Bronchial epithelial cell (primary cell): ENCODE results near the gene LBX2. TPM values are rescaled to one million over a fixed set of nuclear protein-coding genes. Genes with fewer than 3 reads are reported as not detected.
A peak's percentile ranks its signal among the peaks of the same experiment; 100 is the strongest.

ENCODE experiments used
- DNase-seq: peaks from one replicate; pipeline ENCODE4 v3.0.0-alpha.2; 2010; ENCODE audit warnings: low read depth
- FAIRE-seq: peaks from 2 replicates; lab custom pipeline; 2011; peaks lifted over from hg19 to GRCh38; lab: Jason Lieb, UNC
- H3K27me3 ChIP-seq: 2 replicates; pipeline ENCODE4 v1.5.1; 2011; ENCODE audit warnings: low read length; ENCODE audit not compliant: control insufficient read depth, insufficient read depth
- H3K36me3 ChIP-seq: 2 replicates; pipeline ENCODE4 v1.5.1; 2011; ENCODE audit warnings: low read length; ENCODE audit not compliant: control insufficient read depth, insufficient read depth
- H3K4me3 ChIP-seq: 2 replicates; pipeline ENCODE4 v1.5.1; 2011; ENCODE audit warnings: mild to moderate bottlenecking, low read depth, low read length, control low read depth
- total RNA-seq: library from RNA; depleted of rRNA; stranded (reverse); fragments of >200 nt; gene quantifications from 2 replicates; pipeline ENCODE4 v1.2.1, GENCODE V29; 2014
- TF ChIP-seq, protein P1 (sequence below): IDR thresholded peaks from 2 replicates; pipeline ENCODE4 v1.5.1; 2011; ENCODE audit warnings: mild to moderate bottlenecking, moderate library complexity, low read length, control low read depth, inconsistent platforms; ENCODE audit not compliant: insufficient read depth, severe bottlenecking

LBX2 gene
- total RNA-seq, 1 donor from 2014 or later, result 0.53 TPM

DNA sequence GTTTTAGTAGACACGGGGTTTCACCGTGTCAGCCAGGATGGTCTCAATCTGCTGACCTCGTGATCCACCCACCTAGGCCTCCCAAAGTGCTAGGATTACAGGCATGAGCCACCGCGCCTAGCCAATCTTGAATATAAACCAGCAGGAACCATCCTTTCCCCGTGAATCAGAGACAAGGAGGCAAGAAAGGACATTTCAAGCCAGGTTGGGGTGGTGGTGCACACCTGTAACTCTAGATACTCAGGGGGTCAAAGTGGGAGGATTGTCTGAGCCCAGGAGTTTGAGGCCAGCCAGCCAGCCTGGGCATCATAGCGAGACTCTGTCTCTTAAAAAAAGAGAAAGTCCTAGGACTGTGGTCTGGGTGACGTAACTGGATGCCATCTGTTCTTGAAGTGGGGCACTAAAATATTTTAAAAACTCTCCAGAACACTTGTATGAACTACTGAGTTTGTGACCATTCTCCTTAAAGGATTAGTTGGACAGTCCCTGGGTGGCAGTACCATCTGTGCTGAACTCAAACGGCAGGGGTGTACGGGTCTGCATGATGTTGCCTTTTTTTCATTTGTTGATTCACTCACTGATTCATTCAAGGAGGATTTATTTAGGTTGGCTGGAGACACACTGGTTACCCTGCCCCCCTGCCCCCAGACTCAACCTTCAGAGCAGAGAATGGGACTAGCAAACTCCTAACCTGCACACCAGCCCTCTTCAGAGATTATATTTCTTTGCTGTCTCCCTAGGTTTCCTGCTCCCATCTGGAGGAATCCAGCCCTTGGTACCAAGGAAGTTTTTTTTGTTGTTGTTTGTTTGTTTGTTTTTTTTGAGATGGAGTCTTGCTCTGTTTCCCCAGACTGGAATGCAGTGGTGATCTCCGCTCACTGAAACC is 11.9 kb upstream of the LBX2 start:
- Histone ChIP-seq H3K36me3 (no peaks in the 10 kb centered on the region), H3K27me3 (peaks cover 44% of the 10 kb centered on the region), H3K4me3 (no peak overlapping the region)
- DNase-seq, result no peak
- TF ChIP-seq, protein P1, sequence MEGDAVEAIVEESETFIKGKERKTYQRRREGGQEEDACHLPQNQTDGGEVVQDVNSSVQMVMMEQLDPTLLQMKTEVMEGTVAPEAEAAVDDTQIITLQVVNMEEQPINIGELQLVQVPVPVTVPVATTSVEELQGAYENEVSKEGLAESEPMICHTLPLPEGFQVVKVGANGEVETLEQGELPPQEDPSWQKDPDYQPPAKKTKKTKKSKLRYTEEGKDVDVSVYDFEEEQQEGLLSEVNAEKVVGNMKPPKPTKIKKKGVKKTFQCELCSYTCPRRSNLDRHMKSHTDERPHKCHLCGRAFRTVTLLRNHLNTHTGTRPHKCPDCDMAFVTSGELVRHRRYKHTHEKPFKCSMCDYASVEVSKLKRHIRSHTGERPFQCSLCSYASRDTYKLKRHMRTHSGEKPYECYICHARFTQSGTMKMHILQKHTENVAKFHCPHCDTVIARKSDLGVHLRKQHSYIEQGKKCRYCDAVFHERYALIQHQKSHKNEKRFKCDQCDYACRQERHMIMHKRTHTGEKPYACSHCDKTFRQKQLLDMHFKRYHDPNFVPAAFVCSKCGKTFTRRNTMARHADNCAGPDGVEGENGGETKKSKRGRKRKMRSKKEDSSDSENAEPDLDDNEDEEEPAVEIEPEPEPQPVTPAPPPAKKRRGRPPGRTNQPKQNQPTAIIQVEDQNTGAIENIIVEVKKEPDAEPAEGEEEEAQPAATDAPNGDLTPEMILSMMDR, result no peak
- FAIRE-seq, result no peak

DNA sequence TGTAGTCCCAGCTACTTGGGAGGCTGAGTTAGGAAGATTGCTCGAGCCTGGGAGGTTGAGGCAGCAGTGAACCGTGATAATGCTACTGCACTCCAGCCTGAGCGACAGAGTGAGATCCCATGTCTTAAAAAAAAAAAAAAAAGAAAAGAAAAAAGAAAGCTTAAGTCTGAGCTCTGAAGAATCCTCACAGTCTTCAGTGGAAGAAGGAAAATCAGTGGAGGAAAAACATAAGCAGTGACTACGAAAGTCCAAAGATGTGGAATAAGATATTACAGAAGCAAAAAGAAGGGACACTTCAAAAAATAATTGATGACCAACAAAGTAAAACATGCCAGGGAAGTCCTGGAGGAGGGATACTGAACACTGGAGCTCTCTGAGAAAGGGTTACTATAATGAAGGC is 10.9 kb upstream of the LBX2 start:
- TF ChIP-seq, protein P1, result no peak
- peaks cover 37% of the 10 kb centered on the region for H3K27me3 ChIP-seq
- DNase-seq (no peak), FAIRE-seq (no peak)
- peaks cover 6% of the 10 kb centered on the region for H3K36me3 ChIP-seq
- no peak overlapping the region for H3K4me3 ChIP-seq

DNA sequence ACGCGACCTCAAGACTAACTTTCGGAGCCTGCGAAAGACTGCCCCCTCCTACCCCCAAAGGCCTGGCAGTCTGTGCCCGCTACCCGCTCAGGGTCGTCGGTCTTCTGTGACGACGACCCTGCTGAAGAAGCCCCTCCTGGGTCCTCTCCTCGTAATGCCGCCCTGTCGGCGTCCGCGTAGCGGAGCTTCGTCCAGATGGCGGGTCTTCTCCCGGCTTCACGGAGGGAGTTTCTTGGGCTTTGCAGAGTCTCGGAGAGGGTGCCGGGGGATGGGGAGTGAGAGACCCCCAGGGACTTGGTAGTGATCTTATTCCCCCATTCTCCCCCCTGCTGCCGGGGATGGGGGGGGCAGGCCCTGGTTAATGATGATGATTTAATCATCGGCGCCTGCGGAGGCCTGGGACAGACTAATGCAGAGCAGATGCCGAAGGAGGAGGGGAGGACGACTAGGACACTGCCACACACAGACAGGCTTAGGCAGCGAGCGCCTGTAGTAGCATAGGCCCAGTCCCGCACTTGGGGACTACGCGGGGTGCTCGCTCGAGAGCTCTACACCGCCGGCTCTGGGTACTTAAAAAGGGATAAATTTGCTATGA is 8.6 kb upstream of the LBX2 start:
- Histone ChIP-seq H3K27me3 (peaks cover 18% of the 10 kb centered on the region), H3K36me3 (peaks cover 7% of the 10 kb centered on the region), H3K4me3 (peak overlapping the region; percentile 70)
- TF ChIP-seq, protein P1, result no peak
- DNase-seq (peak; percentile 25), FAIRE-seq (no peak)

DNA sequence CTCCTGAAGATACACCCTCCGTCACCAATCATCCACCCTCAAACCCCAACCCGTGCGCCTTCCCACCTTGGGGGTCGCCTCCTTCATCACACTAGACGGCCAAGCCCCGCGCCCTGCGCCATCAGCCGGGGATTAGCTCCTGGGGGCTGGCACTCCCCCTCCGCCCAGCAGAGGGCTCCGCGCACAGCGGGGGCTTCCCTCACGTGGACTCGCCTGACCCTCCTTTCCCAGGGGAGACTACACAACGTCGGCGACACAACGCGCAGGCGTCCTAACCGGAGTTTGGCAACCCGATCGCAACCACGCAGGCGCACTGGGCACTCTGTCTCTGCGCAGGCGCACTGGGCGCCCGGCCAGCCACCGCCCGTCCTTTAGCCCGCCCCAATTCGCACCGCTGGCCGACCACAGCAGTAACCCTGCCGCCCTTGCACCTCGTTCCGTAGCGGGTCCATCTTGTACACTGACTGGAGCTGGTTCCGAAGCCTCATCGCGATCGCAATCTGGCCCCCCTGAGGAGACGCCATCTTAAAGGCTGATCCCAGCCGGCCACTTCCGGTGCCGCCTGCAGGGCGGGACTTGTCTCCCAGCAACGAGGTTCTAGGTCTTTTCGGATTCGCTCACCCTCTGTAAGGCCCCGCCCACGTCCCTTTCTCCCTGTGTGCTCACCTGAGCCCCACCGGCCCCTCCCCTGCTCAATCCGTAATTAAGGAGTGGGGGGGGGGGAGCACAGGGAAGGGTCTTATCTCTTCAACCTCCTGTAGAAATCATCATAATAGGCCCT is 7.9 kb upstream of the LBX2 start, which contains the start of gene PCGF1:
PCGF1 (minus strand) TSS at position 551 of the 781 bp plus-strand sequence; CDS start at position 524, 27 bp downstream.
- peaks cover 7% of the 10 kb centered on the region for H3K36me3 ChIP-seq
- H3K4me3 ChIP-seq, result peak within 1 kb of the TSS; percentile 70
- TF ChIP-seq, protein P1, result no peak
- FAIRE-seq, result no peak
- DNase-seq, result peak; percentile 96
- peaks cover 14% of the 10 kb centered on the region for H3K27me3 ChIP-seq

DNA sequence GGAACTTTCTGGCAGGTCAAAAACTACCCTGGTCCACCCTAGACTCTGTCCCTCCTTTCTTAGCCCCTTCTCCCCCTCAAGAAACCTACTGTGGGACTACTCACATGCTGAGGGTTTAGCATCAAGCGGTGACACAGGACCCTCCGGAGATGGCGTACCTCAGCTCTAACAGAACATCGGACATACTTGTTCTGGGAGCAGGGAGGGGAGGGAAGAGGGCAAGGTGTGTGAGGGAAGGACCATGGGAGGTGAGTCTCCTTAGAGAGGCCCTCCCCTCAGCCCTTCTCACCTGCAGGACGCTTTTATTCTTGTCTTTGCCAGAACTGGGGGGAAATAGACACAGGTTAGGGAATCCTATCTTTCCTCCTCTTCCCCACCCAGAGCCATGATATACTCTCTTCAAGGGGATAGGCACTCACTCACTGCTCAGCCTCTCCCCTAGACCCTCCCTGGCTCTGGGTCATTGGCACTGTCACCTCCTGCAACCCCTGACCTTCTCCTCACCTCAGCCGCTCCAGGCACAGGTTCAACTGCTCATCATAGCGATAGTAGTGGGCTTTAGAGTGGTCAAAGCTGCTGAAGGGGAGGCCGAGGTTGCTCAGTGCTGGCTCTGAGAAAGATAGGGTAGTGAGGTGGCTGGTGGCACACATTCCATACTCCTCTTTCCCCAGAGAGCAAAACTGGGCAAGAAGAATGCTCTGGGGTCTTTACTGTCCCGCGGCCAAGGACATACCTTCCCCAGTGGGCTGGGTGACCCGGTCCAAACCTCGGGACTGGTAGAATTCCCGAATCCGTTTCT is 6.2 kb upstream of the LBX2 start:
- H3K4me3 ChIP-seq, result no peak overlapping the region
- DNase-seq, result no peak
- peaks cover 7% of the 10 kb centered on the region for H3K36me3 ChIP-seq
- TF ChIP-seq, protein P1, result no peak
- H3K27me3 ChIP-seq, result peaks cover 2% of the 10 kb centered on the region
- FAIRE-seq, result no peak
